H1 (cell line): ENCODE measurements around the gene MMADHC. TPM values are rescaled to one million over a fixed set of nuclear protein-coding genes. Genes with fewer than 3 reads are reported as not detected.

Source experiments
- BCL11A ChIP-seq, 2 experiments: IDR thresholded peaks; one replicate each; pipeline ENCODE4 v1.6.1; 2011; ENCODE audit warnings: low read depth in 2 of 2, low read length in 2 of 2, mild to moderate bottlenecking in 2 of 2
- BRCA1 ChIP-seq: IDR thresholded peaks from 2 replicates; pipeline ENCODE4 v1.6.1; 2012; ENCODE audit warnings: low read depth, low read length, improper control_type of control experiment
- CHD2 ChIP-seq: IDR thresholded peaks from 2 replicates; pipeline ENCODE4 v1.6.1; 2012; ENCODE audit warnings: low read length, improper control_type of control experiment
- CTBP2 ChIP-seq: IDR thresholded peaks from 2 replicates; pipeline ENCODE4 v1.7.0; 2011; ENCODE audit warnings: borderline replicate concordance, mild to moderate bottlenecking, moderate library complexity, mixed read lengths, low read length; ENCODE audit not compliant: insufficient read depth, insufficient read length
- HDAC2 ChIP-seq, 2 experiments: fragments of 300-600 bp in 1 of 2; sonication (generic) in 1 of 2; IDR thresholded peaks; 2 replicates each; pipeline ENCODE4 v1.6.1; 2011 to 2012; ENCODE audit warnings: low read depth in 2 of 2, low read length in 2 of 2, mild to moderate bottlenecking in 2 of 2, moderate library complexity in 2 of 2, borderline replicate concordance in 1 of 2, inconsistent platforms in 1 of 2
- HDAC6 ChIP-seq: IDR thresholded peaks from one replicate; pipeline ENCODE4 v1.7.1; 2012; ENCODE audit warnings: low read depth, mild to moderate bottlenecking, inconsistent platforms, low read length, moderate library complexity
- JUND ChIP-seq: IDR thresholded peaks from 2 replicates; pipeline ENCODE4 v1.6.1; 2011; ENCODE audit warnings: mild to moderate bottlenecking, improper control_type of control experiment, low read length
- KDM4A ChIP-seq: IDR thresholded peaks from one replicate; pipeline ENCODE4 v1.7.1; 2012; ENCODE audit warnings: low read depth, mild to moderate bottlenecking, moderate library complexity, low read length, inconsistent platforms; ENCODE audit not compliant: severe bottlenecking
- PHF8 ChIP-seq: fragments of 200-600 bp; sonication (generic); conservative IDR thresholded peaks from 2 replicates; pipeline ENCODE4 v1.7.1; 2012; ENCODE audit warnings: low read depth, mild to moderate bottlenecking, inconsistent platforms, low read length, moderate library complexity
- POLR2A ChIP-seq, 2 experiments: IDR thresholded peaks; 1 replicate in 1 of 2; 2 replicates in 1 of 2; pipeline ENCODE4 v1.6.1; 2011; ENCODE audit warnings: low read depth in 2 of 2, low read length in 2 of 2, mild to moderate bottlenecking in 2 of 2; ENCODE audit errors: control extremely low read depth in 1 of 2
- POLR2AphosphoS5 ChIP-seq: IDR thresholded peaks from 2 replicates; pipeline ENCODE4 v1.6.1; 2011; ENCODE audit warnings: low read depth, low read length
- POU5F1 ChIP-seq: IDR thresholded peaks from 2 replicates; pipeline ENCODE4 v1.6.1; 2011; ENCODE audit warnings: low read depth, mild to moderate bottlenecking, low read length, moderate library complexity
- RBBP5 ChIP-seq: IDR thresholded peaks from 2 replicates; pipeline ENCODE4 v1.7.1; 2012; ENCODE audit warnings: low read depth, mild to moderate bottlenecking, inconsistent platforms, low read length, moderate library complexity, borderline replicate concordance
- RNF2 ChIP-seq: fragments of 200-900, 300-1000 bp; sonication (generic); IDR thresholded peaks from 2 replicates; pipeline ENCODE4 v1.7.1; 2016; ENCODE audit warnings: borderline replicate concordance, low read depth, mild to moderate bottlenecking, antibody characterized with exemption, low read length; ENCODE audit not compliant: poor library complexity, severe bottlenecking; ENCODE audit errors: missing control alignments
- RXRA ChIP-seq: IDR thresholded peaks from 2 replicates; pipeline ENCODE4 v1.6.1; 2011; ENCODE audit warnings: low read depth, mild to moderate bottlenecking, low read length, moderate library complexity; ENCODE audit not compliant: insufficient read depth
- SP1 ChIP-seq: IDR thresholded peaks from 2 replicates; pipeline ENCODE4 v1.6.1; 2011; ENCODE audit warnings: low read depth, low read length
- SRF ChIP-seq: IDR thresholded peaks from 2 replicates; pipeline ENCODE4 v1.6.1; 2011; ENCODE audit warnings: mild to moderate bottlenecking, low read depth, low read length, moderate library complexity
- SUZ12 ChIP-seq: fragments of 200-600 bp; sonication (generic); IDR thresholded peaks from 2 replicates; pipeline ENCODE4 v1.6.1; 2012; ENCODE audit warnings: mild to moderate bottlenecking, inconsistent platforms, low read length, moderate library complexity, mixed read lengths
- TAF7 ChIP-seq: optimal IDR thresholded peaks from 2 replicates; pipeline ENCODE3; 2011; ENCODE audit warnings: low read depth, mild to moderate bottlenecking, inconsistent platforms, low read length, moderate library complexity, borderline replicate concordance
- TBP ChIP-seq: IDR thresholded peaks from 2 replicates; pipeline ENCODE4 v1.6.1; 2011; ENCODE audit warnings: low read depth, low read length, improper control_type of control experiment
- TEAD4 ChIP-seq: IDR thresholded peaks from 2 replicates; pipeline ENCODE4 v1.6.1; 2012; ENCODE audit warnings: low read depth, low read length, inconsistent platforms, mixed read lengths
- polyA plus RNA-seq, 7 experiments: library from polyadenylated mRNA; depleted of rRNA in 3 of 7; stranded (reverse) in 5 of 7; unstranded in 2 of 7; fragments of >200 nt in 5 of 7; fragments of 200-250 nt in 2 of 7; gene quantifications; 1 replicate in 5 of 7; 2 replicates in 1 of 7; 4 replicates in 1 of 7; pipeline versions ENCODE4 v1.2.1 to v1.2.3, GENCODE V29; 2011 to 2013; ENCODE audit warnings: missing spikeins in 2 of 7, mixed read lengths in 2 of 7
- total RNA-seq: library from RNA; stranded (reverse); fragmentation: NEBNext Ultra II Directional; extraction: Animal tissue kit (Norgen Biotek cat#: 25700); gene quantifications from 2 replicates; pipeline ENCODE4 v1.2.1, GENCODE V29; 2021
- TF ChIP-seq, protein P1 (sequence below): IDR thresholded peaks from 2 replicates; pipeline ENCODE4 v1.6.1; 2012; ENCODE audit warnings: low read length, inconsistent platforms

Gene MMADHC
- total and polyA plus RNA-seq, 2 of the 8 experiments (the other 6 are each of a cell fraction or from before 2014, with no cell fraction given), result 61.1 to 130 TPM

DNA sequence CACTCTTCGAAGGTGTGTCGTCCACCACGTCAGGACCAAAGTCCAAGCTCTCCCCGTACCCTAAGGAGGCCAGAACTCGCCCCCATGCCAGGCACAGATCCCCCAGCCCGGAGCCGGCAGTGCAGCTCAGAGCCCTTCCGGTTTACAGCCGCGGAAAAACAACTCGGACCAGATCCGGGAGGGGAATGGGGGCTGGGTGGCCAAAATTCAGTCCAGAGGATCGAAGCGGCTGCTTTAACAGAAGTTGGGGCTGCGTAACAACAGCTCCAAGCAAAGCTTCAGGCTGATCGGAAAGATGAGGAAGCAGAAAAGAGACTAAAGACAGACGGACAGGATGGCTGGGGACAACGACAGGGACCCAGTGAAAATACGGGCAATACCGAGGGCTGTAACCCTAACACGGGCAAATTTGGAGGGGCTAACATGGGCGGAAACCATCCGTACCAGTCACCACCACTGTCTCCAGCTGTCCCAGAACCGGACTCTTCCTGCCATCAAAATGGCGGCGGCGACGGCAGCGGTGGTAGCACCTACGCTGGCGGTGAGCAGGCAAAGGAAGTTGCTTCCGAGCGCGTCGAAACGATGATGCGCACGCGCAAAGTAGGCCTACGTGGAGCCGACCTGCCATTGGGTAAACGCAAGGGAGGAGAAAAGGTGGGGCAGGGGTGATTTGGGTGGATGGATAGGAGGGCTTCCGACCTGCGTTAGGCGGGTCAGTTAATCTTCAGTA is at the start of gene MMADHC (continued):
- no peak for TF ChIP-seq BRCA1
- no peak for TF ChIP-seq BCL11A (IDR thresholded peaks at IDR 0.05; ENCODE audit: low read depth in 2 of 2, low read length in 2 of 2)
- TF ChIP-seq KDM4A, result peak; percentile 53
- TF ChIP-seq TAF7, result peak; percentile 63
- TF ChIP-seq SRF, result peak; percentile 54; the same call in 1 of the 2 replicates
- no peak for TF ChIP-seq SUZ12
- TF ChIP-seq RBBP5, result peak; percentile 88
- peak; percentile 87 for TF ChIP-seq TBP
- TF ChIP-seq TEAD4, result peak; percentile 31; the same call in 1 of the 2 replicates
- TF ChIP-seq JUND, result no peak
- TF ChIP-seq, protein P1, sequence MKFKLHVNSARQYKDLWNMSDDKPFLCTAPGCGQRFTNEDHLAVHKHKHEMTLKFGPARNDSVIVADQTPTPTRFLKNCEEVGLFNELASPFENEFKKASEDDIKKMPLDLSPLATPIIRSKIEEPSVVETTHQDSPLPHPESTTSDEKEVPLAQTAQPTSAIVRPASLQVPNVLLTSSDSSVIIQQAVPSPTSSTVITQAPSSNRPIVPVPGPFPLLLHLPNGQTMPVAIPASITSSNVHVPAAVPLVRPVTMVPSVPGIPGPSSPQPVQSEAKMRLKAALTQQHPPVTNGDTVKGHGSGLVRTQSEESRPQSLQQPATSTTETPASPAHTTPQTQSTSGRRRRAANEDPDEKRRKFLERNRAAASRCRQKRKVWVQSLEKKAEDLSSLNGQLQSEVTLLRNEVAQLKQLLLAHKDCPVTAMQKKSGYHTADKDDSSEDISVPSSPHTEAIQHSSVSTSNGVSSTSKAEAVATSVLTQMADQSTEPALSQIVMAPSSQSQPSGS, result no peak
- no peak for TF ChIP-seq RNF2
- peak; percentile 71 to 97 for TF ChIP-seq POLR2A (IDR thresholded peaks at IDR 0.05; ENCODE audit: control extremely low read depth in 1 of 2, low read depth in 2 of 2, low read length in 2 of 2)
- TF ChIP-seq RXRA, result no peak
- peak in 1 of 2 experiments; percentile 54; a peak in 1 of 4 replicates for TF ChIP-seq HDAC2 (IDR thresholded peaks at IDR 0.05; ENCODE audit: borderline replicate concordance in 1 of 2, low read depth in 2 of 2, low read length in 2 of 2)
- peak; percentile 98 for TF ChIP-seq POLR2AphosphoS5
- TF ChIP-seq CHD2, result peak; percentile 54; the same call in 1 of the 2 replicates
- no peak for TF ChIP-seq HDAC6
- 0 out of 2 replicates have a peak, but pooled peaks have one; percentile 32 for TF ChIP-seq SP1
- TF ChIP-seq CTBP2, result no peak
- TF ChIP-seq PHF8, result peak; percentile 85
- TF ChIP-seq POU5F1, result no peak
